NOMO-1 treated with DMSO at 0.1 percent for 48 hours (cell line): ENCODE data around the gene CCL27.
"Not testable (repeated sequence)": the region's sequence is repeated elsewhere in the genome, so short reads cannot be mapped to it uniquely, and the experiment has no call there.

Experiments
- DNase-seq: peaks from one replicate; lab custom pipeline; 2025; ENCODE audit not compliant: unreplicated experiment; lab: John Stamatoyannopoulos, UW

CCL27 gene

GRCh38 chr9:34651876-34652601, 10.4 kb downstream of the CCL27 start, which contains the start of gene IL11RA:
TSS of gene IL11RA (plus strand) at chr9:34652185. CDS start at chr9:34655218, 3,033 bp downstream.
- peak; percentile 95 for DNase-seq

DNA sequence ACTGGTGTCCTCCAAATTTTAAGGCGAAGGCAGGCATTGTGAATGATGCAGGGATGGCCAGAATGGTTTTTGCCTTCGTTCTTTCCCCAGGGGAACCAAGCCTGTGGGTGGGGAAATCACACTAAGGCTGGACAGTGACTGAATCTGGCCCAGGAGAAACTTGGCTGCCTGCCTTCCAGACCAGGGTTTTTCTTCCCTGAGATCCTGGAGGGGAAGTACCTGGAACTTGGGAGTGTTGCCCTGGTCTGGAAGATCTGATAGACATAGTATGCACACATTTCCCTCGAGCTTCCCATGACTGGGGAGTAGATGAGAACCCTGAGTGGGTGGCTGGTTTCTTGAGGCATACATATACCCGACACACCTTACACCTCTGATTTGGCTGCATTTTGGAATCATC, 11.1 kb downstream of the CCL27 start:
- DNase-seq, result no peak

DNA sequence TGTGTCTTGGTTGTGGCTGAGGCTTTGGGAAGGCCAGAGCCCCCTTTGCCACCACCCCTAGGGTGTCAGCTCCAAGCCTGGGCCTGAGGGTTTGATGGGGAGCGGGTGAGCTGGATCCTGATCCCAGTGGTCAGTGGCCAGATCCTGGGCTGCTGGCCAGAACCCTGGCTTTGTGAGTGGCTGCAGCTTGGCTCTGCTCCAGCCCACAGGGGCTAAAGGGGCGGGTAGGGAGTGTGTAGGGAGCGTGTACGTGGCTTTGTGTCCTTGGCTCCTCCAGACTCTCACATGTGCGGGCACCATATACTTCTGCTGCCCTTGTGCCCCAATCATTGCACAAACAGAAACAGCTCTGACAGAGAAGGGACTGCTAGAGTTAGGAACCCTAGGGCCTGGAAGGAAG, 11.6 kb downstream of the CCL27 start:
- no peak for DNase-seq

GRCh38 chr9:34648673-34649072, 13.8 kb downstream of the CCL27 start:
- no peak for DNase-seq

DNA sequence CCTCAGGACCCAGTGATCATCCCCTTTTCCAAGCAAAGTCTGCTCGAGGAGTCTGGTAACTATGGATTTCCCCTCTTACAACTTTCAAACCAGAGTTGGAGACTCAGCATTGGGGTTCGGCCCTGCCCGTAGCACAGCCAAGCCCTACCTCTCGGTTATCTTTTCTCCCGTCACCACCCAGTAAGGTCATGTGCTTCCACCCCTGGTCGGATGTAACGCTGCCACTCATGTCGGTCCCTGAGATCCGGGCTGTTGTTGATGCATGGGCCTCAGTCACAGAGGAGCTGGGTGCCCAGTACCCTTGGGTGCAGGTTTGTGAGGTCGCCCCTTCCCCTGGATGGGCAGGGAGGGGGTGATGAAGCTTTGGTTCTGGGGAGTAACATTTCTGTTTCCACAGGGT, 14.8 kb downstream of the CCL27 start:
- no peak for DNase-seq

GRCh38 chr9:34647084-34647403, 15.4 kb downstream of the CCL27 start:
- DNase-seq, result no peak

DNA sequence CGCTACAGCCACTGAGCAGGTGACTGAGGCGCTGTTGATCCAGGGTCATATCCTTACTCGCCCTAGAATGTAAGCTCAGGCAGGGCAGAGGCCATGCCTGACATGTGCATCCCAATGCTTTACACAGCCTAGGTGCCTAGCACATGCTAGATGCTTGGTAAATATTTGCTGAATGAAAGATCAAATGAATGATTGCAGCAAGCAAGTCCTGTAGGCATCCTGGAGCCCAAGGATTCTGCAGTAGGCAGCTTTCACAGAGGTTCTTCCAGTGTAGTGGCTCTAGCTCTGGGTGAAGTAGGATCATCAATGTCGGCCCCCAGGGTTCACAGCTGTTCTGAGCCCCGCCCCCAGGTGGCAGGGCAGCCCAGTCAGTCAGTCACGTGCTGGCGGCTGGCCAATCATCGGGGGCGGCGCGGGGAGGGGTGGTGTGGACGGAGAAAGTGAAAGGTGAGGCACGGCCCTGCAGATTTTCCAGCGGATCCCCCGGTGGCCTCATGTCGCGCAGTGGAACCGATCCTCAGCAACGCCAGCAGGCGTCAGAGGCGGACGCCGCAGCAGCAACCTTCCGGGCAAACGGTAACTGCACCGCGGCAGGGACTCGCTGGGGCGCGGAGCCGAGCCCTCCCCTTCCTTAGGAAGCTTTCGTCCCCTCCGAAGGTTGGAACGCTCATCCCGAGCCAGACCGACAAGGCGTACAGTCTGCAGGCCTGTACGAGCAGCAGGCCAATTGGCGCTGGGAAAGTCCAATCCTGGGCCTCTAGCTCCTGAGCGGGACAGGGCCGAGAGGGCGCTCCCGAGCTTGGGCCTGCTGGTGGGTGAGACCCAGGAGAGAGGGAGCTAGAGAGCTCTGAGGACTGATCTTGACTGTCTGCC, 16.0 kb downstream of the CCL27 start, which contains the start of gene GALT:
Gene GALT, plus strand, starts transcription at position 465 of the 873 bp plus-strand sequence. Its CDS starts 30 bp downstream, at position 495.
- peak; percentile 95 for DNase-seq

DNA sequence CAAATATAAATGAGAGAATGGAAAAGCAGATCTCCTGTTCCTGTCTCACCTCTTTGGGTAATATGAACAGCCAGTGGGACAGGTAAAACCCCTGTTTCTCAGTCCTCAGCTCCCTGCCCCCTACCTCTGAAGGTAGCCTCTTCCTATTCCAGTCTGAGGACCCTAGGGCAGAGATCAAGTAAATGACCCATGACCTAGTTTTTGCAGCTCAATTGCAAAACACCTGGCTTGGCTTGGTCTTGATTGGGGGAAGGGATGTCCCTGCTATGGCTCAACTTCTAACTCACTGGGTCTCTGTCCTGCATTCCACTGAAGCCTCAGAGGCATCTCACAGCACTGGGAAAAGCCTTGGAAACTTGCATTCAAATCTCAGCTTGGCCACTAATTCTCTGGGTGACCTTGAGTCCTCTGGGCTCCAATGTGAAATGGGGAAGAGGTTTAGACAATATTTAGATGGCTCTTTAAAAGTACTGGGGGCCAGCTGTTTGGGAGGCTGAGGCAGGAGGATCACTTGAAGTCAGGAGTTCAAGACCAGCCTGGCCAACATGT, 17.6 kb downstream of the CCL27 start:
- DNase-seq, result no peak

GRCh38 chr9:34642679-34643078, 19.8 kb downstream of the CCL27 start:
- DNase-seq, result no peak

DNA sequence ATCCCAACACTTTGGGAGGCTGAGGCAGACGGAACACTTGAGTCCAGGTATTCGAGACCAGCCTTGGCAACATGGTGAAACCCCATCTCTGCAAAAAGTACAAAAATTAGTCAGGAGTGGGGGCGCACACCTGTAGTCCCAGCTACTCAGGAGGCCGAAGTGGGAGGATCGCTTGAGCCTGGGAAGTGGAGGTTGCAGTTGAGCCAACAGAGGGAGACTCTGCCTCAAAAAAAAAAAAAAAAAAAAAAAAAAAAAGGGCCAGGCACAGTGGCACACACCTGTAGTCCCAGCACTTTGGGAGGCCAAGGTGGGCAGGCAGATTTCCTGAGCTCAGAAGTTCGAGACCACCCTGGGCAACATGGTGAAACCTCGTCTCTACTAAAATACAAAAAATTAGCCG, 23.1 kb downstream of the CCL27 start:
- DNase-seq, result not testable (repeated sequence)

DNA sequence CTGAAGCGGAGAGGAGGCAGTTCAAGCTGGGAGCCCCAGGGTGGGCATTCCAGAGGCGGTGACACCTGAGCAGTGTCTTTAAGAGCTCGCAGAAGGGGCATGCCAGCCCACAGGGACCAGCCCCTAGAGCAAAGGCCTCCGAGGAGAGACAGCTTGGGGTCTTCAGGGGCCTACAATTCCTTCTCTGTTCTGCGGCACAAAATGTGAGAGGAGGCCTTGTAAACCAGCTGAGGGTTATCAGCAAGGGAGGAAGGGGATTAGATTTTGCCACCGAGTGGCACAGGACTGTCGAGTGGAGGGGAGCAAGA, 24.4 kb downstream of the CCL27 start:
- no peak for DNase-seq

DNA sequence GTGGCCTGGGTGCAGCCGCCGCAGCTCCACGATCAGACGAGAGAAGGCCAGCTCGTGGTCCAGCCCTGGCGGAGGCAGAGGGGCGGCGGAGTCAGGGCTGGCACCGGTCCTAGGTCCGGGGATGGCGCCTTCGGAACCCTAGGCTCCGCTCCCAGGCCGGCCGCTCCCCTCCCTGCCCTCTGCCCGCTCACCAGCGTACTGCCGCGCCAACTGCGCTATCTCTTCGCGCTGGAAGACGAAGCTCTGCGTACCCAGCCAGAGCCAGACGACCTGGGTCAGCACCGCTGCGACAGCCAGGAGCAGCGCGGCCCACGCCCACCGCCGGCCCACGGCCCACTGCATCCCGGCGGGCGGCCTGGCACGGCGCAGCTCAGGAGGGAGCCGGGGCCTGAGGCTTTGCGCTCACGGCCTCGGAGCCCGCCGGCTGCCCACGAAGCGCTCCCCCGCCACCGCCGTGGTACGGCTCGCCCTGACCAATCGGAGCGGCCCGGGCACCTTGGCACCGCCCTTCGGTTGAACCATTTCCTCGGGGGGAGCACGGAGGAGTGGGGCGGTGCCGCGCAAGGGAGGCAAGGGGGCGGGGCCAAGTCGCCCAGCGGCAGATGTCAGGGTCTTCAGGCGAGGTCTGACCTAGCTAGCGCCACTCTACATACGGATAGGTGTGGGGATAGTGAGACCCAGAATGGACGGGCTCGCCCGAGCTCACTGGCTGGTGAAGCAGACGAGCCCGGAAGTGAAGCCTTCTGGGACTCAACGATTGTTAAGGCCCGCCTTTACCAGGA, 24.9 kb downstream of the CCL27 start, which contains the start of gene SIGMAR1:
Gene SIGMAR1, minus strand, starts transcription at position 432 of the 782 bp plus-strand sequence. Its CDS starts 90 bp downstream, at position 342.
- peak; percentile 94 for DNase-seq

DNA sequence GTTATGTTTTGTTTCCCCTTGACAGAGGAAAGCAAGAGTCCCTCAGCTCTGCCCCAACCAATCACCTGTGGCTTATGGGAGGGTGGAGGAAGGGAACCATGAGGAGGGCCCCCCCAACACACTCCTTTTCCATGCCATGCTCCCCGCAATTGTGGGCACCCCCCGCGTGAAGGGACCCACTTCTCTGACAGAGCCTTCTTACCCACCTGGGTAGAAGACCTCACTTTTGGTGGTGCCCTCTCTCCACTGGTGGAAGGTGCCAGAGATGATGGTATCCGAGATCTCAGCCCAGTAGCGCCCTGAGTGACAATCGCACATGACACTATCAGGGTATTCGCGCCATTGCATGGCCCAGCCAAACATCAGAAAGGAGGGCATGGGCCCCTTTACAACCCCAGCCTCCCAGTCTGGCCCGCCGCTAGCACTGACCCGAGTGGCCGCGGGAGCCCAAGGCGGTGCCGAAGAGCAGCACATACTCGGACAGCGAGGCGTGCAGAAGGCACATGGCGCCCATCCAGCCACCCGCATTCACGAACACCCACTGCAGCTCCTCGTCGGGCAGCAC, 25.6 kb downstream of the CCL27 start:
- peak; percentile 42 for DNase-seq

GRCh38 chr9:34635556-34635955, 26.9 kb downstream of the CCL27 start:
- no peak for DNase-seq

DNA sequence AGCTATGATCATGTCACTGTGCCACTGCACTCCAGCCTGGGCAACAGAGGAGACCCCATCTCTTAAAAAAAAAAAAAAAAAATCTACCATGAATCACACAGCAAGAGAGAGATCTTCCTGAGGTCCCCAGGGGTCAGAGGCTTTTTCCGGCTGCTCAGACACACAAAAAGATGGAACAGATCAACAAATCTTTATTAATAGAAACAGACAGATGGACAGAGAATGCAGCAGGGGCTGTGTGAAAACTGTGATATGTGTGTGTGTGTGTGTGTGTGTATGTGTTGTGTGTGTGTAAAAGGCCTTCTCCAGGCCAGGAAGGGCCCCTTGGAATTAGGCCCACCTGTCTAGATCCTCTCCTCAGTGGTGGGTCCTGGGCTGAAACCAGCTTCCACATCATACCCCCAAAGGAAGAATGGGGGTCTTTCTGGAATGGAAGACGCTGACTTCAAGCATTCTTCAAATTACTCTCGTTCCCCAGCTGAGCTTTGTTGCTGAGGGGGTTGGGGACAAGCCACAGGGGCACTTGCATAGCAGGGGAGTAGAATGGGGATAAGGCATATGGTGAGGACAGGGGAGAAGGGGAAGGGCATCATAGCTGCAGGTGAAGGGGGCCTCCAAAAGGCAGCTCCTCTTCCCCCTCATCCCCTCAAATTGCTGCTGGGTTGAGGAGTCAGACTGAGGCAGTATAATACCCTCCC, 27.8 kb downstream of the CCL27 start:
- DNase-seq, result no peak

GRCh38 chr9:34633851-34634550, 28.5 kb downstream of the CCL27 start:
- peak; percentile 75 for DNase-seq

GRCh38 chr9:34633166-34633565, 29.3 kb downstream of the CCL27 start:
- no peak for DNase-seq

DNA sequence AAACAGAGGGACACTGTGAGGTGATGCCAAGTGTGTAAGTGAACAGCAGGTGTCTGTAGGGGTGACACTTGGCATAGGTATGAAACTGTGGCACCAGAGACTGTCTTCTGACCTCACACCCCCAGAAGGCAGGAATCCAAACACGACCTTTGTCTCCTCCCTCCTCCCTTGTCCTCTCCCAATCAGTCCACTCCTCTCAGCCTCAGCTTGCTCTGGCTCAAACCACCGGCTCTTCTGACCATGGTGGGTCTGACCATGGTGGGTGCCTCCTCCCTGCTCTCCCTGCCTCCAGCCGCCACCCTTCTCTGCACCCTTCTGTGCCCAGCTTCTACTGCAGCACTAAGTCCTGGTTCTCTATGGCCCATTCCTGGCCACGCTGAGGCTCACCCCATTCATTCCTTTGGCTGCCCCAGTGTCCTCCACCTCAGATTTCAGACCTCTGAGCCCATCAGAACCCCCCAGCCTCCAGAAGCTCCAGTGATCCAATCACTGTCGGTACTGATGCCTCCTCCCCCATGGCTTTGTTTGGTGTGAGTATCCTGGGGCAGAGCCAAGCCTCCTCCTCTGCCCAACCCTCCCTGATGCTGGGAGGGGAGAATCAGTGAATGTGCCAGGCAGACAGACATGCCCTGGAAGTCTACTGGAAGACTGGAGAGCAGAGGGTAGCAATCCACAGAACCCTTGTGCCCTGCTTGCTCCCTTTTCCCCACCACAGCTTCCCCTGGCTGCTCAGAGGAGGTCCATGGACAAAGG, 31.9 kb downstream of the CCL27 start:
- no peak for DNase-seq

- no peak for DNase-seq
These were observed 33.0 kb downstream of the CCL27 start for GRCh38 chr9:34629491-34629808.
